Stimulated activated CD4-positive, alpha-beta T cell treated with anti-CD3 and anti-CD28 coated beads, TNF-alpha, amount 100 ng/mL, for 48 hours (primary cell): ENCODE measurements around the gene GMPR2.

ENCODE experiments used
- DNase-seq, 3 donors: peaks; one replicate each; pipeline ENCODE4 v3.0.0-alpha.2; 2020; ENCODE audit warnings: low read depth in 3 of 3

The GMPR2 gene

DNA sequence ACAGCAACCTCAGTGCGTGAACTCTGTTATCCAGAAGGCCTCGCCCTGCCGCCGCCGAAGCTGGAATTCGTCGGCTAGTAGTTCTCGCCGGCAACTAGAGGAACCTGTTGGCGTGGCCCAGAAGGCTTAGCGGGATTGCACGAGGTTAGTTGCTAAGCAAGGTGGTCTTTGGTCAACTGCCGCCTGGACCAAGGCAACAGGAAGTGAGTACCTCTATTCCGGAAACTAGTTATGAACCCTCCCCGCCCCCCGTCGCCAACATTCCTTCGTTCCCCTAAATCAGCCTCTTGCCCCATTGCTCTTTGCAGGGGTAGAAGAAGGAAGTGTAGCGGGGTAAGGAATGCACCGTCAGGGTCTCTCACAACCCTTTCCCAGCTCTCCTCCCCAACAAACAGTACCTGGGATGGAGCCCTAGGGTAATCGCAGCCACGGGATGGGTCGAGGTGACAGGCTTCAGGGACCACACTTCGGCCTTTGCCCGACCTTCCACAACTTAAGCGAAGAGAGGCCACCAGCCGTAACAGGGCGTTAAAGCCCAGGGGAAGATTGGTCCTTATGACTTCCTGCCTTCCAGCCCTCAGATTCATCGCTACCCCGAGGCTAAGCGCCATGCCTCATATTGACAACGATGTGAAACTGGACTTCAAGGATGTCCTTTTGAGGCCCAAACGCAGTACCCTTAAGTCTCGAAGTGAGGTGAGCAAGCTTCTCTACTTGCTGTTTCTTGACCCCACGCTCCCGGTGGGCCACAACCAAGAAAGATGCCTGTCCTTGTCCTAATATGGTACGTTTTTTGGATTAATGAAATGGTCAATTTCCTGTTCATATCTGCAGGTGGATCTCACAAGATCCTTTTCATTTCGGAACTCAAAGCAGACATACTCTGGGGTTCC, at the start of gene GMPR2:
GMPR2 (plus strand) TSS at position 285 of the 893 bp plus-strand sequence; CDS start at position 610, 325 bp downstream.
- DNase-seq, result peak in 1 of 3 donors; percentile 54

DNA sequence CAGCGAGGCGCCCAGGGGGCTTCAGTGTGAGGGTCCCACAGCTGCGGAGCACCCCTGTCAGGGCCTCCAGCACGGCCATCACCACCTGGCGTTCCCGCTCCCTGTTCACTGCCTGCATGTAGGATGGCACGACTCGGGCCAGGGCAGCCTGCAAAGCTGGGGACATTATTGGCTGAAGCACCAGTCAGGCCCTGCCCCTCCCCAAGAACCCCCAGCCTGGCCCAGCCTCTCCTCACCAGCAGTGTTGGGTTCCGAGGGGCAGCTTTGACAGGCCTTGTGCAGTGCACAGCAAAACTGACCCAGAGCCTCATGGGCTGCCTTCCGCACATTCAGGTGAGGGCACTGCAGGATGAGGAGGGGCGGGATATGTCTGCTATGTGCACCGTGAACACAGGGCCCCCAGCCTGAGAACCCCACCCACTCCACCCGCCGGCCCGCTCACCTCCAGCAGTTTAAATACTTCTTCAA, 49.7 kb upstream of the GMPR2 start:
- no peak for DNase-seq

DNA sequence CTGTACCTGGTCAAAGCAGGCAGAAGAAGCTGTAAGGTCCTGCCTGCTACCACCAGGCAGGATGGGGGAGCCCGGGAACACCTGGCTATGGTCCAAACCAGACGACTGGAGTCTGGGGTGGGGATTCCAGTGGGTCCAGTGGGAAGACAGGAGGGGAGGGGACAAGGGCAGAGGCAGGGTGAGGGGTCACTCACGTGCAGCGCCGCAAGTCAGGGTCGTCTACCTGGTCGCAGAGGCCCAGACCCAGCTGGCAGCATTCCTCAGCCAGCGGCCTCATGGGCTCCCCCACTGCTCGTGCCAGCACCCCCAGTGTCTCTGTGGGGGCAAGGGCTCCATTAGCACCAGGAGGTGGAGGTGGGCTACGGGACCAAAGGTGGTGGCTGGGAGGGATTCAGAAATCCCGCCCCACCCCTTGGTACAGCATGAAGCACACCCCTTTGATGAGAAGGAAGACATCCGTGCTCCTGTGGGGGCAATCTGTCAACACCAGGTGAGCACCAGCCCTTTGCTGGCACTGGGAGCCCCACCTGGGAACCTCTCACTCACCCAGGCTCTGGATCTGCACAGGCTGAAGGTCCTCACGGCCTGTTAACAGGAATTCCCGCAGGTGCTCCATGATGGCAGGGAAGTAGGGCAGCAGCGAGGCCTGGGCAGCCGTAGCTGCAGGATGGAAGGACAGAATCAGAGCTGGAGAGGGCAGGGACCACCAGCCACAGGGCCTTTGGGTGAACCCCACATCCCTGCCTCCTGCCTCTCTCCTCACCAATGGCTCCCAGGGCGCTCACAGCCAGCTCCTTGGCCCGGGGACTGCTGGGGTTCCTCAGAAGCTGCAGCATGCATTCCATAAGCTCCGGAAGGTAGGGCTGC, 48.4 kb upstream of the GMPR2 start:
- DNase-seq, result no peak

DNA sequence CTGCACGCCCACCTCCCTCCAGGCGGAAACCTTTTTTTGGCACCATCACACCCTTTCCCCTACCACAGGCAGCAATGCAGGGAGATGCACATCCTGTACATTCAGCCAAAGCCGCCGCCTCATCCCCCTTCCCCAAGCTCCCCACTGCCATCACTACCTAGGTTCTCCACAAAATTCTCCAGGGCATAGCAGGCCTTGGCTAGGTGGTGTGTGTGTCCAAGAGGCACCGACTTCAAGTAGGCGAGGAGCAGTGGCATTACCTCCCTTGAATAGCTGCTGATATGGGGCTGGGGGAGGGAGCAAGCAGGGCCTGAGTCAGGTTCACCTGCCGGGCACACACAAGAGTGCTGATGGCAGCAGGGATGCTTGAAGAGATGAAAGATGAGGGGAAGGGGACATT, 47.7 kb upstream of the GMPR2 start:
- no peak for DNase-seq

GRCh38 chr14:24185741-24186140, 47.0 kb upstream of the GMPR2 start:
- DNase-seq, result no peak

DNA sequence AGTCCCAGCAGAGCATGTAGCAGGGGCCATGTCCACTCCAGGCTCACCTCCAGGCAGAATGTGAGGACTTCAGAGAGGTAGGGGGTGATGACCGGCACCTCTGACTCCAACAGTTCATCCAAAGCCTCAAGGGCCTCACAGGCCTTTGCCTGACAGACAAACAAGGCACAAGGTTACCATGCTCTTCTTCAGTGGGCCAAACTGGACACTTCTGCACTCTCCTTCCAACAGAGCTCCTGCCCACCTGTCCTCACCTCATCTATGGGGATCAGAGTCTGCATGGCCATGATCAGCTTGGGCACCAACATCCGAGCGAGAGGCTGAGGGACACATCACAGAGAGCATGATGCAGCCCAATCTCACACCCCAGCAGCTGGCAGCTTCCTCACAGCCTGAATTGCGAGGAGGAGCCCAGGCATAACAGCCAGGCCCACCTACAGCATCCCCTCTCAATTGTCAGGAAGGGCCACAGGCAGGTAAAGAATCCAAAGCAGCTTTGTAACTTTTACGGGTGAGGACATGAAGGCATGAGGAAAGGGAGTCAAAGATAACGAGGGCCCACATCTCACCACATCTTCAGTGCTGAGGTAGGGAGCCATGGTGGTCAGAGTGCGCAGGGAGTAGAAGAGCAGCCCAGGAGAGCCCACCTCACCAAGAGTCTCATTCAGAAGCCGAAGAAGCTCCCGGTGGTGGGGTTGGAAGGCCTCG, 45.7 kb upstream of the GMPR2 start:
- DNase-seq, result no peak

- DNase-seq, result no peak
These were observed 45.2 kb upstream of the GMPR2 start for GRCh38 chr14:24187539-24187915.

- DNase-seq, result peak; percentile 91 to 93 (median 93)
These were observed 44.3 kb upstream of the GMPR2 start, which contains the start of gene IPO4 for GRCh38 chr14:24188251-24189058. TSS of gene IPO4 (minus strand) at chr14:24188816. CDS start at chr14:24188787, 29 bp downstream.

- DNase-seq, result no peak
These were observed 43.7 kb upstream of the GMPR2 start for GRCh38 chr14:24189059-24189375.

- no peak for DNase-seq
These were observed 43.3 kb upstream of the GMPR2 start for GRCh38 chr14:24189460-24189859.

DNA sequence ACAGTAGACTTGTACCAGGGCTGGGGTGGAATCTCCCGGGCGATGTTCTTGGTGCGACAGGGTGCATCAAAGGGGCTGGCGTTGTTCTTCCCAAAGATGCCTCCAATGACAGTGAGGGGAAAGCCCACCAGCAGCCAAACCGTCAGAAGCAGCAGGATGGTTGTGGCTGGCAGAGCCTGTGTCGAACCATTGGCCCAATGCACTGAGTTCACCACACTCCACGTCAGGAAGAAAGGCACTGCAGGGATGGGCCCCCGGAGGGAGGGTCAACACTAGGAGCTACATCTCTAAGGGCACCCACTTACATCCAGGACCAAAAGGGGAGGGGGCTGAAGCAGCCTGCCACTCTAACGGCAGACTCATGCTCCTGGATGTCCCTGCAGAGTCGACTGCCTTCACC, 42.3 kb upstream of the GMPR2 start:
- DNase-seq, result no peak

- DNase-seq, result no peak
These were observed 39.8 kb upstream of the GMPR2 start for GRCh38 chr14:24192933-24193332.

DNA sequence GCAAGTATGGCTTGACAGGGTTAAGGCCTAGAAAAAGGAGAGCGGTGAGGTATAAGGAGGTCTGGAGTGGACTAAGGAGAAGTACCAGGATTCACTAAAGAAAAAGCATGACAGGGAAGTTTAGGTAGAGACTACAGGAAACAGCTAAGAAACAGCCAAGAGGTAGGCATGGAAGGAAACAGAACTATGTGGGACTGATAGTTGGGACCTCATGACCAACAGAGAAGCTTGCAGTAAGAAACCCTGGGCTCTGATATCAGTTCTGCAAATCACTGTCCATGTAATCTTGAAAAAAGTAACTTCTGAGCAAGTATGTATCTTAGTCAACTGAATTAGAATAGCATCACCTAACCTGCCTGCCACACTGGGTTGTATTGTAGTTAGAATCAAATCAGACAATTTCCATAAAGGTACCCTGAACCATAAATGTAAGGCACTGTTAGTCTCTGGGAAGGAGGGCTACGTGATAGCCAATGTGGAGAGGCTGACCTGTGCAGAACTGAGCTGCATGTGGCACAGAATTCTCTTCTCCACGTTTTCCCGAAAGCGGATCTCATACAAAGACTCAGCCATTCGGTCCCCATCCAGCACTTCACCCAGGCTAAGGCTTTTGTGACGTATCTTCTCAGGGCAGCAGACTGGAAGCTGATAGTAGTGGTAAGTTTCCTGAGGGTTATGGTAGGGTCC, 38.4 kb upstream of the GMPR2 start:
- no peak for DNase-seq

DNA sequence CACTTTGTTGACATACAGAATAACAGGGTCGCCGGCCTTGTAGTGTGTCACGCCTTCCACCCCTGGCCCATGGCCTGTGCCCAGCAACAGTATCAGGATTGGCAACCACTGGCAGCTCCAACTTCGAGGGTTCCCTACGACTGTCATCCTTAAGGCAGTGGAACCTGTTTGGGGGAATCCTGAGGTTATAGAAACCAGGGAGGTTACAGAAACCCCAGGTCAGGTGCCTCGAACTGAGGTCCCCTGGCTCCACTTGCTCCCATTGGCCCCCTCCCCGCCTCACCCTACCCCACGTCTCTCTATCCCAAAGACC, 37.9 kb upstream of the GMPR2 start:
- no peak for DNase-seq

- peak; percentile 71 to 80 (median 80) for DNase-seq
These were observed 37.3 kb upstream of the GMPR2 start, which contains the start of gene TM9SF1 for GRCh38 chr14:24195186-24196070. TSS of gene TM9SF1 (minus strand) at chr14:24195441. CDS start at chr14:24195019, 422 bp downstream.

GRCh38 chr14:24196071-24197055, 36.4 kb upstream of the GMPR2 start:
- DNase-seq, result no peak

GRCh38 chr14:24197056-24197450, 35.7 kb upstream of the GMPR2 start:
- DNase-seq, result no peak

DNA sequence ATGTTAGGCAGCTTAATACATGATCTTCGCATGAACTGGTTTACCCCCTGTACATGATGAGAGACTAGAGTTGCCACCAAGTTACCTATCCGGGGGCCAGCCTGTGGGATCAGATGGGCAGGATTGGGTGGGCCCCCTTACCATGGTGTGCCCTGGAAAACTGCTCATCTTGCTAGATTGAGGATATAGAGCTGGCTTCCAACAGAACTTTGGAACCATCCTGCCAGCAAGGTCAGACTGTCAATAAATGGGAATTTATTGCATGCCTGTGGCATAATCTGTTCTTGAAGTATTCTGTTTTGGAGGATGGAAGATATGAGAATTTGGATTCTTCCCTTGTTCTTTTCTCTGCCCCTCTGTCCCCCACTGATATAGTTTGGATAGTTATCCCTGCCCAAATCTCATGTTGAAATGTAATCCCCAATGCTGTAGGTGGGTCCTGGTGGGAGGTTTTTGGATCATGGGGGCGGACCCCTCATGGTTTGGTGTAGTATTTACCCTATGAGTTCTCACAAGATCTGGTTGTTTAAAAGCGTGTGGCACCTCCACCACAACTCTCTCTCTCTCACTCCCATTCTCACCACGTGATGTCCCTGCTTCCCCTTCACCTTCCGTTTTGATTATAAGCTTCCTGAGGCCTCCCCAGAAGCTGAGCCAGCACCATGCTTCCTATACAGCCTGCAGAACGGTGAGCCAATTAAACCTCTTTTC, 33.8 kb upstream of the GMPR2 start:
- DNase-seq, result no peak
